ENCODE results near the gene PKN1.

GRCh38 chr19:14494411-14494810 is 61.3 kb downstream of the PKN1 start:
- TF ChIP-seq CTCF (IDR thresholded peaks at IDR 0.05) (no peak), POLR2A (IDR thresholded peaks at IDR 0.05) (no peak), EP300 (IDR thresholded peaks at IDR 0.05) (no peak)

Measured in tibial nerve (tissue), 4 donors.